ENCODE measurements around the gene ST3GAL4. TPM values are rescaled to one million over a fixed set of nuclear protein-coding genes. Genes with fewer than 3 reads are reported as not detected.

Gene ST3GAL4
- total RNA-seq, 1 donor from 2014 or later, result 15.6 TPM

DNA sequence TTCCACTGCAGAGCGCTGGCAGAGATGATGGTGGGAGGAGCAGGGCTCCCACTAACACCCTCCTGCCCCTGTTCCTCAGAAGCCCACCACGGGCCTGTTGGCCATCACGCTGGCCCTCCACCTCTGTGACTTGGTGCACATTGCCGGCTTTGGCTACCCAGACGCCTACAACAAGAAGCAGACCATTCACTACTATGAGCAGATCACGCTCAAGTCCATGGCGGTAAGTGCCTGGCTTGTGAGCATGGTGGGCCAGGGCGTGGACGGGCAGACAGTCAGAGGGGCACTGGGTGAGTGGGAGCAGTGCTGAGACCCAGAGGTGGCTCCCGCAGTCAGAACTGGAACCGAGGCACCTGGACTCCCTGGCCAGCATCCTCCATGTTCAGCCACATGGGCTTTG lies 57.9 kb downstream of the ST3GAL4 start:
- no peak overlapping the region for H3K27ac Mint-ChIP-seq
- DNase-seq (ENCODE audit: low spot score in 2 of 2, unreplicated experiment in 2 of 2), result no peak
- peaks cover 5% of the 10 kb centered on the region for H3K4me1 Mint-ChIP-seq
- TF ChIP-seq, protein P1, sequence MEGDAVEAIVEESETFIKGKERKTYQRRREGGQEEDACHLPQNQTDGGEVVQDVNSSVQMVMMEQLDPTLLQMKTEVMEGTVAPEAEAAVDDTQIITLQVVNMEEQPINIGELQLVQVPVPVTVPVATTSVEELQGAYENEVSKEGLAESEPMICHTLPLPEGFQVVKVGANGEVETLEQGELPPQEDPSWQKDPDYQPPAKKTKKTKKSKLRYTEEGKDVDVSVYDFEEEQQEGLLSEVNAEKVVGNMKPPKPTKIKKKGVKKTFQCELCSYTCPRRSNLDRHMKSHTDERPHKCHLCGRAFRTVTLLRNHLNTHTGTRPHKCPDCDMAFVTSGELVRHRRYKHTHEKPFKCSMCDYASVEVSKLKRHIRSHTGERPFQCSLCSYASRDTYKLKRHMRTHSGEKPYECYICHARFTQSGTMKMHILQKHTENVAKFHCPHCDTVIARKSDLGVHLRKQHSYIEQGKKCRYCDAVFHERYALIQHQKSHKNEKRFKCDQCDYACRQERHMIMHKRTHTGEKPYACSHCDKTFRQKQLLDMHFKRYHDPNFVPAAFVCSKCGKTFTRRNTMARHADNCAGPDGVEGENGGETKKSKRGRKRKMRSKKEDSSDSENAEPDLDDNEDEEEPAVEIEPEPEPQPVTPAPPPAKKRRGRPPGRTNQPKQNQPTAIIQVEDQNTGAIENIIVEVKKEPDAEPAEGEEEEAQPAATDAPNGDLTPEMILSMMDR (IDR thresholded peaks at IDR 0.05; ENCODE audit: unreplicated experiment), result no peak
- no peaks in the 10 kb centered on the region for H3K27me3 Mint-ChIP-seq (ENCODE audit: low read depth)
- H3K4me3 Mint-ChIP-seq, result no peak overlapping the region
- H3K9me3 Mint-ChIP-seq, result no peaks in the 10 kb centered on the region
- H3K36me3 Mint-ChIP-seq, result peaks cover 17% of the 10 kb centered on the region

DNA sequence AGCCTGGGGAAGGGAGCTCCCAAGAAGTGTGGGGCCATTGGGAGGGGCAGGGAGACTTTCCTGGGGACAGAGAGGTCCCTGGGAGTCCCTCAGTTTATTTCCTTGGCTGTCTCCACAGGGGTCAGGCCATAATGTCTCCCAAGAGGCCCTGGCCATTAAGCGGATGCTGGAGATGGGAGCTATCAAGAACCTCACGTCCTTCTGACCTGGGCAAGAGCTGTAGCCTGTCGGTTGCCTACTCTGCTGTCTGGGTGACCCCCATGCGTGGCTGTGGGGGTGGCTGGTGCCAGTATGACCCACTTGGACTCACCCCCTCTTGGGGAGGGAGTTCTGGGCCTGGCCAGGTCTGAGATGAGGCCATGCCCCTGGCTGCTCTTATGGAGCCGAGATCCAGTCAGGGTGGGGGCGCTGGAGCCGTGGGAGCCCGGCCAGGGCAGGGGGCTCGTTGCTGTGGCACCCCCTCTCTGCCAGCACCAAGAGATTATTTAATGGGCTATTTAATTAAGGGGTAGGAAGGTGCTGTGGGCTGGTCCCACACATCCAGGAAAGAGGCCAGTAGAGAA lies 58.4 kb downstream of the ST3GAL4 start:
- Mint-ChIP-seq H3K4me3 (no peak overlapping the region), H3K27ac (no peak overlapping the region), H3K9me3 (no peaks in the 10 kb centered on the region), H3K27me3 (ENCODE audit: low read depth) (no peaks in the 10 kb centered on the region), H3K36me3 (peaks cover 17% of the 10 kb centered on the region), H3K4me1 (peaks cover 5% of the 10 kb centered on the region)
- TF ChIP-seq, protein P1 (IDR thresholded peaks at IDR 0.05; ENCODE audit: unreplicated experiment), result no peak
- no peak for DNase-seq (ENCODE audit: low spot score in 2 of 2, unreplicated experiment in 2 of 2)

DNA sequence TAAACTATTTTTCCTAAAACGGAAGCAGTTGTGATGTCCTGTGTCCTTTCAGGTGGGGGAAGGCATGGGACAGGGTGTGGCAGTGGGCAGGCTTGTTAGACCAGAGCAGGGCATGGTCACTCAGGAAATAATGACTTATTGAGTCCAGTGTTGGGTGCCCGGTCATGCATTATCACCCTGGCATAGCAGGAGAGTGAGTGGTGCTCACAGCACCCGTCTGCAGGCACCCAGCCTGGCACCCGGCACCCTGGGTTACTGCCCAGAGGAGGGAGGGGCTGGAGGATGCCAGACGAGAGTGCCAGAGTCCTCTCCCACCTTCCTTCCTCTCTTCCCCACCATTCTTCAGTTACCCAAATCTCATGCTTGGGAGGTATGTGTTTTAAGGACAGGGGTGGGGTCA lies 59.1 kb downstream of the ST3GAL4 start:
- Mint-ChIP-seq H3K4me1 (peaks cover 1% of the 10 kb centered on the region), H3K27me3 (ENCODE audit: low read depth) (no peaks in the 10 kb centered on the region), H3K36me3 (peaks cover 11% of the 10 kb centered on the region), H3K9me3 (no peaks in the 10 kb centered on the region), H3K4me3 (no peak overlapping the region), H3K27ac (no peak overlapping the region)
- TF ChIP-seq, protein P1 (IDR thresholded peaks at IDR 0.05; ENCODE audit: unreplicated experiment), result no peak
- DNase-seq (ENCODE audit: low spot score in 2 of 2, unreplicated experiment in 2 of 2), result no peak

DNA sequence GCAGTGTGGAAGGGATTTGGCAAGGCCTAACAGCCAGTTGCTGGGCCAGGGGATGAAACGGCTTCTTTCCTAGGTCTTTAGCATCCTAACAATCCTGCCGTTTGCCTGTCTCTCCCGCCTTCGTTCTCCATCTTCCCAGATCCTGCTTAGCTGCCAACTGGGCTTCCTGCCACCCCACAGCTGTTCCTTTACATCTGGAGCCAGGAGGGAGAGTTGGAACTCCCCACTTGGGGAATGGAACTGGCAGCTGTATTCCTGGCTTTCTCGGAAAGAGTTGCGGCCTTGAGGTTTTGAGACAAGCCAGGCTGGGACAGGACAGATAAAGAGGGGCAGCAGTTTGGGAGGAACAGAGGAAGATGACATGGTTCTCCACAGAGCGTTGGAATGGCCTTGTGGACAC lies 59.6 kb downstream of the ST3GAL4 start:
- TF ChIP-seq, protein P1 (IDR thresholded peaks at IDR 0.05; ENCODE audit: unreplicated experiment), result no peak
- no peaks in the 10 kb centered on the region for H3K27me3 Mint-ChIP-seq (ENCODE audit: low read depth)
- DNase-seq (ENCODE audit: low spot score in 2 of 2, unreplicated experiment in 2 of 2), result peak in 1 of 2 experiments; percentile 52
- no peaks in the 10 kb centered on the region for H3K9me3 Mint-ChIP-seq
- peaks cover 10% of the 10 kb centered on the region for H3K36me3 Mint-ChIP-seq
- H3K4me1 Mint-ChIP-seq, result peaks cover 6% of the 10 kb centered on the region
- H3K27ac Mint-ChIP-seq, result peak overlapping the region; percentile 43
- no peak overlapping the region for H3K4me3 Mint-ChIP-seq

DNA sequence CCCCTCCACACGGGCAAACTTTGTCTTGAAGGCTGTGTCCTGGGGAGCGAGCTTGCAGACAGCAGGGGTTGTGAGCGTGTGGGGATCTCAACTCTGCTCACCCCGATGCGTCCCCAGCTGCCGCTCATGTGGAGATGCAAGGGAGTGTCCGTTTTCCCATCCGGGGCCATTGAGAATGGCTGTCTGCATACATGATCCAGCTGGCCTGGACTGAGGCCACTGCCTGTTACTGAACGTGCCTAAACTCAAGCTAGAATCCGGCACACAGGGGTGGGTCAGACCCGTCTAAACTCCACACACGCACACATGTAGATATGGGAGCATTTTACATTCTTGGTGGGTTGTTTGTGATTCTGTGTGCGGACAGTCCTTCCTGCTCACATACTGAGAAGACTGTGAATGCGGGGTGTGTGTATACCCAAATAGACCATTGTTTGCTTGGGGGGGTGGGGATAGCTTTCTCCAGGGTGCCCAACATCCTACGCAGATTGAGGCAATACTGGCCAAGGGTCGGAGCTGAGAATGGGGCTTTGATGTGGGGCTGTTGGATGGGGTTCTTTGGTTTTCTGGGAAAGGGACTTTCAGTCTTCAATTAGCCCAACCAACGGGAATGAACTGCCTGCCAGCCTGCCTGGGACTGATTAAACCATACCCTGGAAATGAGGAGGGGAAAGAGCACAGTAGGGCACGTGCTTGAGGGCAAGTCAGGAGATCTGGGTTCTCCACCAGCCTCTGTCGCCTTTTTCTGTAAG lies 60.4 kb downstream of the ST3GAL4 start:
- no peak for DNase-seq (ENCODE audit: low spot score in 2 of 2, unreplicated experiment in 2 of 2)
- Mint-ChIP-seq H3K9me3 (no peaks in the 10 kb centered on the region), H3K27me3 (ENCODE audit: low read depth) (no peaks in the 10 kb centered on the region), H3K4me1 (peaks cover 6% of the 10 kb centered on the region), H3K27ac (peak overlapping the region; percentile 54), H3K36me3 (peaks cover 6% of the 10 kb centered on the region), H3K4me3 (no peak overlapping the region)
- TF ChIP-seq, protein P1 (IDR thresholded peaks at IDR 0.05; ENCODE audit: unreplicated experiment), result no peak
